ENCODE results near the gene STXBP1.

- peak; percentile 33; the same call in 1 of the 2 replicates for TF ChIP-seq CTCF (conservative IDR thresholded peaks at IDR 0.05)
- no peak for TF ChIP-seq EZH2 (IDR thresholded peaks at IDR 0.05; ENCODE audit: low read depth)
Observed at GRCh38 chr9:127721391-127721821, 109.3 kb downstream of the STXBP1 start.
